GM18868 (cell line): ENCODE measurements around the gene ADAMTS20.

Experiments
- ATAC-seq: cut with Tn5 transposase; IDR thresholded peaks from one replicate; pipeline ENCODE4 v1.9.1; 2021; ENCODE audit warnings: mild to moderate bottlenecking, moderate library complexity; ENCODE audit not compliant: unreplicated experiment

ADAMTS20 gene

GRCh38 chr12:43482311-43483085 lies 69.5 kb downstream of the ADAMTS20 start:
- ATAC-seq, result no peak

GRCh38 chr12:43480591-43480990 lies 71.4 kb downstream of the ADAMTS20 start:
- no peak for ATAC-seq

DNA sequence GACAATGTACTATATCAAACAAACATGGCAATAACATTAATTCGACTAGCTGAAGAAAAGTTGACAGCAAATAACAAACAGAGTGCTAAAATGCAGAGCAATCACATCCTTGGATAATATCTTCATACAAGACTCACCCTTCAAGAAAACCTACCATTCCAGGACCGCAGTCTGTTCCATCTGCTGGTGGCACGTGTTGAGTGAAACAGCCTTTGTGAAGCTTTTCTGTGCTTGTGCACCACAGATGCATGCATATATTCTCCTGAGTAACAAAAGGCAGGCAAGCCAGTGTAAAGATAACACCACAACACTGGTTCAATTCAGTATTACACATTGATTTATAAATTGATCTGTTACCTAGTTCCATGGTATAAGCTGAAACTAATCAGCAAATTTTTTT lies 89.3 kb downstream of the ADAMTS20 start:
- ATAC-seq, result no peak

DNA sequence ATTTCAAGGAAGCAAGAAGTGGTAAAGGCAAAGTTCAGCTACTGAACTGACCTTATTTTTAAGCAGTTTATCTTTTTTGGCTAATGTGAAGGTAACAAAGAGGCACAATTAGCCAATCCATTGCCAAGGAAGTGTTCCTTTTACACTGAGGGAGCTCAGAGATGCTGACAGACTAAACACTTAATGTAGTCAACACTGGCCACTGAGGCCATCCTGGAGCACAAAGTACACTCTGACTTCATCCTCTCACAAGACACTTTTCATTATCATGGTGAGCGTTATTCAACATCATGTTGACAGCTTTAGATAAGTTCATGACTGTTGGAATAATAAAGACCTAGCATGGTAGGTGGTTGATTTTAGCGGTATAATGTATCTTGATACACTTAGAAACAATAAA lies 89.9 kb downstream of the ADAMTS20 start:
- ATAC-seq, result no peak

- ATAC-seq, result no peak
These were observed 92.7 kb downstream of the ADAMTS20 start for GRCh38 chr12:43459285-43459684.

- no peak for ATAC-seq
These were observed 98.2 kb downstream of the ADAMTS20 start for GRCh38 chr12:43453761-43454160.

GRCh38 chr12:43444940-43445564 lies 107.0 kb downstream of the ADAMTS20 start:
- peak; percentile 85 for ATAC-seq

GRCh38 chr12:43436597-43436996 lies 115.4 kb downstream of the ADAMTS20 start:
- ATAC-seq, result no peak

GRCh38 chr12:43434614-43435013 lies 117.4 kb downstream of the ADAMTS20 start:
- ATAC-seq, result no peak

DNA sequence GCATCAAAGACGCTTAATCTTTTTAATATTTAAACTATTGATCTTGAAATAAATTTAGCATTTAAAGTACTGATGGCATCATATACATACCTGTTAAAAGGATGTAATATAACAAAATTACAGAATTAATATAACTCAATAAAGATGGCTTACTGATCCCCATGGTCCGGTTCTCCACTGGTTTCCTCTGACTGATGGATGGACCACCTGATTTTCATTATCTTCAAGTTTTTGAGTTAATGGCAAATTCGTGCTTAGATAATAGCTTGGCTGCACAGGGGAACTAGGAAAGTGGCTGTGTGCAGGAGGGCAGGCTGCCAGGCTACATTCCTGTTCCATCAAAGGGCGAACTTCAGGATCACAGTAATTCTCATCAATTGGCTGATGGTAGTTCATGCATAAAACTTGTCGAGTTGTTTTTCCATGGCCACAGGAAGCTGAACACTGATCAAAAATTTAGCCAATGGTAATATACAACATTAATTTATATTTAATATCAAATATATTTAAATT lies 123.9 kb downstream of the ADAMTS20 start:
- no peak for ATAC-seq

GRCh38 chr12:43425361-43425760 lies 126.6 kb downstream of the ADAMTS20 start:
- ATAC-seq, result peak; percentile 45

DNA sequence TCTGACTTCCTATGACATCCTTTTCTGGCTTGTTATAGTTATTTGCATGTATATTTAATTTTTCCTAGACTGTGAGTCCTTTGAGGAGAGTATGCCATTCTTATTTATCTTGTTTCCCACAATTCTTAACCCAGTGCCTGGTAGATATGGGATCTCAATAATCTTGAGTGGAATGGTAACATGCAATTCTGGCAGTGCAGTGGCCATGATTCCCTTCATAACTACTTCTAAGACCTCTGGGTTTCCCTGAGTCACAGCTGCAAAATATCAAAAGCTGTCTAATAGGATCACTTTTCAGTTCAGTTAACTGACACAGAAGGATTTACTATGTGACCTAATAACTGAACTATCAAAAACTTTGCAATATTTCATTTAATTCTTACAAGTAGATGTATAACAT lies 135.0 kb downstream of the ADAMTS20 start:
- no peak for ATAC-seq

DNA sequence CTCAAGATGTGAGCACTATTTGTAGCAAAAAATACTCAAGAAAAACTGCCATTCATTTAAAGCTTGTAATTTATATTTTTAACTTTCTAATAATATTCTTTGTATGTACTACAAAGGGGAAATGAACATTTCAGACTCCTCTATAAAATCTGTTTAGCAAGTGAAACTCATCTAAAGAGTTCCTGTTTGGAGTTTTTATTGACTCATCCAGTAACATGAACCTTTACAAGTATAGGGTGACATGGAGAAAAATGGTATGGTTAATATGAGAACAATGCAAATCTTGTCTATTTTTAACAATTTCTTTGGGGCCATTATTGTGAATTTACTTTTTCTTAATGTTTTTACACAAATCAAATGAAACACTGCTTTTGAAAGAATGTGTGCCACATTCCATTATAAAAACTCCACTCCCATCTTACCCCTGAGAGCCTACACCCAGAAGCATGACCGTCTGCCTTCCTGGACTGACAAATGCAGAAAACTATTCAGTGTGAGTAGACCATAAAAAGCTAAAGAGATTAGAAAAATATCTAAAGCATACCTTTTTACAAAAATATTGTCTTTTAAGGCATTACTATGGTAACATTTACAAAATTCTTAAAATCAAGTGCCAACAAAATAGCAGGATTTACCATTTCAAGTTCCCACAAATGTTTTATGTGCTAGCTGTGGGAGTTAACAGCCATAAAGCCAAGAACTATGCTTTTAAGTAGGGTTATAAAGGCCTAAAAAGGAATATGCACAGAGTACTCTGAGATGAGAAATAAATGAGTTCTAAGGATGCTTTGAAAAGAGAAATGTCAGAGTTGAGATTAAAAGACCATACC lies 144.0 kb downstream of the ADAMTS20 start:
- peak; percentile 87 for ATAC-seq

DNA sequence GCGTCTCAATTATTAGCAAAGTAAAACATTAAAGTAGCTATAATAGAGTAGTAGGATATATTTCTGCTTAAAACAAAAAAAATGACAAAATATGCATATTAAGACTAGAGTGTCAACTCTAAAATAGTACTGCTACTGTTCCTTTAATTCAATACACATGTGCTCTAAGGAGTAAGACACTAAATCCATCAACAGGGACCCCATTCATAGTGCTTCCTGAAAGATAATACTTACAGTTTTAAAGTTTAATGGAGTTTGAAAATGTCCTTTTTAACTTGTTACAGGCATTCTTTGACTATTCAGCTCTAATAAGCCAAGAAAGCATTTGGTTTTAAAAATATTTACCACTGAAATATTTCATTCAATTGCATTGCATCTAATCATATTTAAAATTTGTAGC lies 145.2 kb downstream of the ADAMTS20 start:
- no peak for ATAC-seq

DNA sequence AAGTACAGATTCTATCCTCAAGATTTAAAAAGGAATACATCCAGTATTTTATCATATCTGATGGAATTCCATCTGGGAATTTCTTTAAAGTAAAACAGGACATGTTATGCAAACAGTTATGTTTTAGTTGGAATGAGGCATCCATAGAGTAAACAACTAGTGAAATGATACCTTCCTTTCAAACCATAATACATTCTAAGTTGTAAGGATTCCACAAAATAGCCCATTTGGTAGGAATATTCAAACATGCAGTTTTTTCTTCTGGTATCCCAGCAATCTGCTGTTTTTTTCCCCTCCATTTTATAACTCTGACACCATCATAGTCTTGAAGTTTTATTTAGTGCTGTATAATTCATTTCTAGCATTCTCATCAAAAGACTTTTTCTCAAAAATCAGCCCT lies 149.6 kb downstream of the ADAMTS20 start:
- ATAC-seq, result no peak

DNA sequence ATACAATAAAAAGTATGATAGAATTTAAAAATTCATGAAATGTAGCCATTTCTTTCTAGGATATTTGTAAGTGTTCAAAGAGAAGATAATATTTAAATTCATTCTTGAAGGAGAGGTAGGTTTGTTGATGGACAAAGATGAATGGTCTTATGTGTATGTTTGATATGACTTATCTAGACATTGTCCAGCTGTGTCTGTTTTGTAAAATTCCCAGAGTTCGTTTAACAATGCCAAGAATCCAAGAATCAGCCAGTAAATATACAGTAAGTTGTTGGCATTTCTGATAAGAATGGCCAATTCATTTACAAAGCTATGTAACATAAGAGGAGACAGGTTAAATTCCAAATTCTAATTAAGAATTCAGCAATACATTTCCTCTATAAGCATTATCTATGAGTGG lies 150.9 kb downstream of the ADAMTS20 start:
- ATAC-seq, result no peak

- no peak for ATAC-seq
These were observed 155.3 kb downstream of the ADAMTS20 start for GRCh38 chr12:43396671-43397070.

- ATAC-seq, result no peak
These were observed 159.9 kb downstream of the ADAMTS20 start for GRCh38 chr12:43392116-43392515.

DNA sequence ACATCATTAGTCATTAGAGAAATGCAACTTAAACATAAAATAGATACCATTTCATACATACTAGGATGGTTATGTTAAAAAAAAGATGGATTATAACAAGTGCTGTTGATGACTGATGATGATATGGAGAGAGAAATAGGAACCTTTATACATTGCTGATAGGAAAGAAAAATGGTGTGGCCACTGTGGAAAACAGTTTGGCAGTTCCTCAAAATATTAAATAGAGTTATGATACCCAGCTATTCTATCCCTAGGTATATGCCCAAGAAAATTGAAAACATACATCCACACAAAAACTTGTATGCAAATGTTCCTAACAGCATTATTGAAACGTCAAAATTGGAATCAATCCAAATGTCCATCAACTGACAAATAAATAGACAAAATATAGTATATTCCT lies 170.1 kb downstream of the ADAMTS20 start:
- ATAC-seq, result no peak

- ATAC-seq, result no peak
These were observed 173.6 kb downstream of the ADAMTS20 start for GRCh38 chr12:43378448-43378847.

GRCh38 chr12:43370263-43370662 lies 181.7 kb downstream of the ADAMTS20 start:
- ATAC-seq, result no peak
